Spleen (tissue), 11 donors: ENCODE results near the gene WNT11. TPM values are rescaled to one million over a fixed set of nuclear protein-coding genes. Genes with fewer than 3 reads are reported as not detected.

Source experiments
- DNase-seq: peaks from one replicate; pipeline ENCODE4 v3.0.0-alpha.2; 2020
- H3K27ac ChIP-seq, 8 donors: fragments of 200-600 bp; sonication (generic) in 7 of 8; 1 replicate in 4 of 8; 2 replicates in 4 of 8; pipeline versions ENCODE4 v1.5.0 to v1.8.0; 2016 to 2021; ENCODE audit warnings: inconsistent platforms in 4 of 8, mild to moderate bottlenecking in 4 of 8, moderate library complexity in 1 of 8
- H3K27me3 ChIP-seq, 7 donors: fragments of 200-600 bp; sonication (generic) in 6 of 7; replicated peaks in 1 of 7; 1 replicate in 4 of 7; 2 replicates in 3 of 7; pipeline versions ENCODE4 v1.5.0 to v1.8.0; 2016 to 2021; ENCODE audit warnings: inconsistent platforms in 3 of 7, mild to moderate bottlenecking in 1 of 7
- H3K36me3 ChIP-seq, 6 donors: fragments of 200-600 bp; sonication (generic) in 5 of 6; 1 replicate in 4 of 6; 2 replicates in 2 of 6; pipeline versions ENCODE4 v1.5.0 to v1.8.0; 2016 to 2021; ENCODE audit warnings: inconsistent platforms in 2 of 6
- H3K4me1 ChIP-seq, 6 donors: fragments of 200-600 bp; sonication (generic) in 5 of 6; 1 replicate in 3 of 6; 2 replicates in 3 of 6; pipeline versions ENCODE4 v1.5.0 to v1.8.0; 2016 to 2021; ENCODE audit warnings: inconsistent platforms in 3 of 6
- H3K4me3 ChIP-seq, 8 donors: fragments of 200-600 bp; sonication (generic) in 7 of 8; 1 replicate in 4 of 8; 2 replicates in 4 of 8; pipeline versions ENCODE4 v1.5.0 to v1.8.0; 2016 to 2021; ENCODE audit warnings: inconsistent platforms in 4 of 8, mild to moderate bottlenecking in 4 of 8, moderate library complexity in 2 of 8
- H3K9me3 ChIP-seq, 8 donors: fragments of 200-600 bp; sonication (generic) in 7 of 8; 1 replicate in 4 of 8; 2 replicates in 4 of 8; pipeline versions ENCODE4 v1.5.0 to v1.8.0; 2016 to 2021; ENCODE audit warnings: inconsistent platforms in 4 of 8
- CTCF ChIP-seq, 11 experiments: fragments of 200-600 bp in 7 of 11; fragments of 450-650 bp in 4 of 11; sonication (generic) in 4 of 11; IDR thresholded peaks in 8 of 11; conservative IDR thresholded peaks in 3 of 11; 1 replicate in 7 of 11; 2 replicates in 4 of 11; pipeline versions ENCODE4 v1.4.0 to v1.8.0; 2016 to 2021; ENCODE audit warnings: antibody characterized with exemption in 11 of 11, inconsistent platforms in 4 of 11, mild to moderate bottlenecking in 1 of 11
- POLR2A ChIP-seq, 3 donors: fragments of 450-650 bp; IDR thresholded peaks; one replicate each; pipeline ENCODE4 v1.5.1; 2017; ENCODE audit warnings: antibody characterized with exemption in 3 of 3, mild to moderate bottlenecking in 1 of 3
- POLR2AphosphoS5 ChIP-seq, 3 donors: sonication (generic); formaldehyde crosslinking; IDR thresholded peaks; one replicate each; pipeline ENCODE4 v1.5.1; 2017; ENCODE audit warnings: antibody characterized with exemption in 3 of 3
- WGBS, 5 donors: extraction: QIAGEN DNeasy Blood & Tissue Kit in 3 of 5; methylation state at CpG; one replicate each; pipeline versions ENCODE4 v1.1.5 to v1.1.7; 2013 to 2018; 5-methylcytosine and 5-hydroxymethylcytosine counted together
- intact Hi-C: fragments of 100-400 bp; cut with DNase I; formaldehyde crosslinking; loops from one replicate; pipeline ENCODE4 v1.15.0; 2023; ENCODE audit warnings: low total_unique reads
- polyA plus RNA-seq, 3 donors: library from polyadenylated mRNA; stranded (reverse); fragments of 200-250 nt; gene quantifications; one replicate each; pipeline ENCODE4 v1.2.1, GENCODE V29; 2013
- total RNA-seq, 7 donors: library from RNA; depleted of rRNA in 3 of 7; stranded (reverse); fragments of >200 nt in 3 of 7; fragmentation: NEBNext Ultra II Directional in 4 of 7; extraction: Animal tissue kit (Norgen Biotek cat#: 25700) in 4 of 7; gene quantifications; one replicate each; pipeline versions ENCODE4 v1.1.0 to v1.2.1, GENCODE V29; 2016 to 2021
- donor health status: healthy with polysubstance abuse.
- donor health status: DM: no; HTN: no; CAD: no; lungs with moderate emphysema.
- donor health status: DM: no; HTN: no; CAD: no.
- donor health status: Bipolar disorder and iron deficiency.
- donor health status: healthy.
- donor health status: DM: no; HTN: no; CAD: no.
- donor health status: DM: yes; HTN: yes; CAD: no.

Gene WNT11
- total and polyA plus RNA-seq, 10 donors = 0.09 to 4.2 (median 1.6) TPM

- Histone ChIP-seq H3K36me3 (no peaks in the 10 kb centered on the region), H3K27ac (peak overlapping the region in 4 of 8 donors; percentile 32 to 51 (median 51)), H3K27me3 (no peaks in the 10 kb centered on the region), H3K4me3 (no peak overlapping the region), H3K4me1 (peaks cover 0 to 32% (median 15%) of the 10 kb centered on the region in 6 donors), H3K9me3 (no peaks in the 10 kb centered on the region)
- 57 to 74% (median 68%) methylated on average over 14 to 15 of the region's 15 CpGs for WGBS, 5 donors
- DNase-seq = no peak
- intact Hi-C loops = no loop called here
- TF ChIP-seq POLR2A (IDR thresholded peaks at IDR 0.05) (no peak), POLR2AphosphoS5 (IDR thresholded peaks at IDR 0.05) (peak in 2 of 3 donors; percentile 21 to 58)
These were observed 20.3 kb downstream of the WNT11 start for GRCh38 chr11:76185931-76186401.

- peak overlapping the region in 4 of 8 donors; percentile 32 to 51 (median 51) for H3K27ac ChIP-seq
- WGBS, 5 donors = 83 to 87% (median 87%) methylated on average over 10 of the region's 10 CpGs
- H3K4me3 ChIP-seq = no peak overlapping the region
- DNase-seq = no peak
- TF ChIP-seq POLR2A (IDR thresholded peaks at IDR 0.05) (no peak), CTCF (IDR thresholded peaks at IDR 0.05 in 8 of 11, conservative IDR thresholded peaks at IDR 0.05 in 3 of 11) (no peak), POLR2AphosphoS5 (IDR thresholded peaks at IDR 0.05) (no peak)
- no peaks in the 10 kb centered on the region for H3K27me3 ChIP-seq
- intact Hi-C loops = no loop called here
- H3K36me3 ChIP-seq = no peaks in the 10 kb centered on the region
- no peaks in the 10 kb centered on the region for H3K9me3 ChIP-seq
- H3K4me1 ChIP-seq = peaks cover 0 to 28% (median 15%) of the 10 kb centered on the region in 6 donors
These were observed 20.8 kb downstream of the WNT11 start for GRCh38 chr11:76185511-76185910.

DNA sequence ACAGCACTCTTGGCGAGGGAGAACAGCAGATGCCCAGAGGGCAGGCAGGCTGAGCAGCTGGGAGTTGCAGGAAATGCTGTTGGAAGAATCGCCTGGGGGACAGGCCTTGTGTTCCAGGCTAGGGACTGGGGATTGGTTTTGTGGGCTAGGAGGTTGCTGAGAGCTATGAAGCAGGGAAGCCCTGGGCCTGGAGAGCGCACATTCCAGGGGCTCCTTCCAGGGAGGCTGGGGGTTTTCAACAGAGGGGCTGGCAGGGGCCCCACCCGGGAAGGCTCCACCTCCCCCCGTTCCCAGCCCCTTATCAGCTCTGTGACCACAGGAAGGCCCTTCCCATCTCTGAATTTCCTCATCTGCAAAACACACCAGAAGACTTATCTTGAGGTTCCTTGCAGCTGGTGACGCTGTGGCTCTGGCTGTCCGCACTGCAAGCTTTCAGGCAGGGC, 21.7 kb downstream of the WNT11 start:
- H3K27ac ChIP-seq = peak overlapping the region in 4 of 8 donors; percentile 5 to 51 (median 34)
- intact Hi-C loops = no loop called here
- no peak for DNase-seq
- no peak for TF ChIP-seq CTCF (IDR thresholded peaks at IDR 0.05 in 8 of 11, conservative IDR thresholded peaks at IDR 0.05 in 3 of 11)
- no peak overlapping the region for H3K4me3 ChIP-seq
- peaks cover 0 to 28% (median 15%) of the 10 kb centered on the region in 6 donors for H3K4me1 ChIP-seq
- H3K9me3 ChIP-seq = no peaks in the 10 kb centered on the region
- WGBS, 5 donors = 24 to 46% (median 35%) methylated on average over 6 to 7 of the region's 7 CpGs
- no peaks in the 10 kb centered on the region for H3K36me3 ChIP-seq
- H3K27me3 ChIP-seq = no peaks in the 10 kb centered on the region

DNA sequence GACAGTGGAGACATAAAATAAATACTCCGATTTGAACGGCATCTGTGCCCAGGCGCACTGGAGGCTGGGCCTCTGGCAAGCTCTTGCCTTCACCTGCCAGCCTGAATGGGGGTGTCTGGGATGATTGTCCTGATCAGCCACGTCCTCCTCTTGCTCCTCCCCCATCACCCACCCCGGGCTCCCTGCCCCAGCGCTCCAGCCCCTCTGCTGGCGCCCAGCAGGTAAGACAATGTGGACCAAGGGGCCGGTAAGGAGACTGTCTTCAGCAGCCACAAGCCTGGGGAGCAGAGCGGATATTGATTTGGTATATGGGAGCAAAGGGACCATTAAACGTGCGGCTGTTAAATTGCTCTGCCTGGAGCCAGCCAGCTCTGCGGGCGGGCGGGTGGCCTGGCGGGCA, 24.9 kb downstream of the WNT11 start:
- no peak for TF ChIP-seq POLR2A (IDR thresholded peaks at IDR 0.05)
- no peak for TF ChIP-seq CTCF (IDR thresholded peaks at IDR 0.05 in 8 of 11, conservative IDR thresholded peaks at IDR 0.05 in 3 of 11)
- no peak for TF ChIP-seq POLR2AphosphoS5 (IDR thresholded peaks at IDR 0.05)
- H3K27me3 ChIP-seq = no peaks in the 10 kb centered on the region
- no peaks in the 10 kb centered on the region for H3K9me3 ChIP-seq
- DNase-seq = no peak
- H3K4me1 ChIP-seq = peaks cover 0 to 20% (median 9%) of the 10 kb centered on the region in 6 donors
- intact Hi-C loops = no loop called here
- WGBS, 5 donors = 92 to 96% (median 93%) methylated on average over 15 of the region's 15 CpGs
- H3K27ac ChIP-seq = no peak overlapping the region
- H3K4me3 ChIP-seq = no peak overlapping the region
- H3K36me3 ChIP-seq = no peaks in the 10 kb centered on the region
